Measurements from ENCODE around the gene CIART. TPM values are rescaled to one million over a fixed set of nuclear protein-coding genes. Genes with fewer than 3 reads are reported as not detected.
"Not testable (repeated sequence)": the region's sequence is repeated elsewhere in the genome, so short reads cannot be mapped to it uniquely, and the experiment has no call there.

CIART gene
- total RNA-seq, 1 experiment from 2014 or later, result 3.4 TPM

DNA sequence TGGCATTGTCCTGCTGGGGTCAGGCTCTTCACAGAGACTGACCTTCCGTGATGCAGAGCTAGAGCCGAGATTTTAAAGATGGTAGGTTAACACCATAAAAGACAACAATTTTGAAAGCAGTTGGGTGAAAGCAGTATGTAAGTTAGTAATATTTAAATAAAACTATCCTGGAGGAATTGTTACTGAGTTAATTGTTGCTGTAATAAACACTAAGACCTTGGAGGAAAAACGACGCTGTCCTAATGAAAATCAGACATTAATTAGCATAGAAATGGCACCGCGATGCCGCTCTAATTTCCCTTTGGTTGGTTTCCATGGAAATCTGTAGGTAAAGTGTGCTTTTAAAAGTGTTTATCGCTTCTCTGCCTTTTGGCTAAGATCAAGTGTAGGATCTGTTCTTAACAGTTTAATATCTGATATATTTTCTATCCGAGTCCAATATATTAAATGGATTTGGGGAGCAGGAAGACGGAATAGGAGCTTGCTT is 45.7 kb upstream of the CIART start:
- ChIA-PET CTCF (no interaction called here), POLR2A (no interaction called here)
- intact Hi-C loops (cut with micrococcal nuclease; ENCODE audit: unreplicated experiment) (no loop called here), in situ Hi-C loops (cut with HindIII; ENCODE audit: low pct_unique_long_range_greater_than_20kb, low sequenced_read_pairs) (no loop called here)
- TF ChIP-seq CTCF (IDR thresholded peaks at IDR 0.05) (no peak), POLR2AphosphoS5 (IDR thresholded peaks at IDR 0.05; ENCODE audit: low read depth, low read length) (no peak), SIN3A (IDR thresholded peaks at IDR 0.05; ENCODE audit: borderline replicate concordance, insufficient read depth, low read depth, low read length) (no peak), TCF7L2 (IDR thresholded peaks at IDR 0.05; ENCODE audit: low read depth, low read length) (no peak)
- TF ChIP-seq, protein P1, sequence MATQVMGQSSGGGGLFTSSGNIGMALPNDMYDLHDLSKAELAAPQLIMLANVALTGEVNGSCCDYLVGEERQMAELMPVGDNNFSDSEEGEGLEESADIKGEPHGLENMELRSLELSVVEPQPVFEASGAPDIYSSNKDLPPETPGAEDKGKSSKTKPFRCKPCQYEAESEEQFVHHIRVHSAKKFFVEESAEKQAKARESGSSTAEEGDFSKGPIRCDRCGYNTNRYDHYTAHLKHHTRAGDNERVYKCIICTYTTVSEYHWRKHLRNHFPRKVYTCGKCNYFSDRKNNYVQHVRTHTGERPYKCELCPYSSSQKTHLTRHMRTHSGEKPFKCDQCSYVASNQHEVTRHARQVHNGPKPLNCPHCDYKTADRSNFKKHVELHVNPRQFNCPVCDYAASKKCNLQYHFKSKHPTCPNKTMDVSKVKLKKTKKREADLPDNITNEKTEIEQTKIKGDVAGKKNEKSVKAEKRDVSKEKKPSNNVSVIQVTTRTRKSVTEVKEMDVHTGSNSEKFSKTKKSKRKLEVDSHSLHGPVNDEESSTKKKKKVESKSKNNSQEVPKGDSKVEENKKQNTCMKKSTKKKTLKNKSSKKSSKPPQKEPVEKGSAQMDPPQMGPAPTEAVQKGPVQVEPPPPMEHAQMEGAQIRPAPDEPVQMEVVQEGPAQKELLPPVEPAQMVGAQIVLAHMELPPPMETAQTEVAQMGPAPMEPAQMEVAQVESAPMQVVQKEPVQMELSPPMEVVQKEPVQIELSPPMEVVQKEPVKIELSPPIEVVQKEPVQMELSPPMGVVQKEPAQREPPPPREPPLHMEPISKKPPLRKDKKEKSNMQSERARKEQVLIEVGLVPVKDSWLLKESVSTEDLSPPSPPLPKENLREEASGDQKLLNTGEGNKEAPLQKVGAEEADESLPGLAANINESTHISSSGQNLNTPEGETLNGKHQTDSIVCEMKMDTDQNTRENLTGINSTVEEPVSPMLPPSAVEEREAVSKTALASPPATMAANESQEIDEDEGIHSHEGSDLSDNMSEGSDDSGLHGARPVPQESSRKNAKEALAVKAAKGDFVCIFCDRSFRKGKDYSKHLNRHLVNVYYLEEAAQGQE (IDR thresholded peaks at IDR 0.05; ENCODE audit: insufficient read depth in 1 of 2, low read depth in 2 of 2, low read length in 1 of 2), result no peak
- Histone ChIP-seq H3K27me3 (ENCODE audit: control insufficient read depth, insufficient read depth, low read length) (no peaks in the 10 kb centered on the region), H3K4me1 (ENCODE audit: control insufficient read depth, insufficient read depth, low read length) (peaks cover 17% of the 10 kb centered on the region), H3K36me3 (ENCODE audit: control insufficient read depth, insufficient read depth, low read length) (peaks cover 8% of the 10 kb centered on the region; the same call in 1 of the 2 replicates), H3K9me3 (ENCODE audit: control insufficient read depth, insufficient read depth, low read depth, low read length) (no peaks in the 10 kb centered on the region), H3K4me3 (ENCODE audit: low read depth in 2 of 2, low read length in 2 of 2) (peak overlapping the region; percentile 78 to 90), H3K27ac (ENCODE audit: low read length) (peak overlapping the region; percentile 92)
- no TSS peak for BruUV-seq (replicated peaks)
- DNase-seq (ENCODE audit: low read depth, low spot score) (no peak), ATAC-seq (no peak)

DNA sequence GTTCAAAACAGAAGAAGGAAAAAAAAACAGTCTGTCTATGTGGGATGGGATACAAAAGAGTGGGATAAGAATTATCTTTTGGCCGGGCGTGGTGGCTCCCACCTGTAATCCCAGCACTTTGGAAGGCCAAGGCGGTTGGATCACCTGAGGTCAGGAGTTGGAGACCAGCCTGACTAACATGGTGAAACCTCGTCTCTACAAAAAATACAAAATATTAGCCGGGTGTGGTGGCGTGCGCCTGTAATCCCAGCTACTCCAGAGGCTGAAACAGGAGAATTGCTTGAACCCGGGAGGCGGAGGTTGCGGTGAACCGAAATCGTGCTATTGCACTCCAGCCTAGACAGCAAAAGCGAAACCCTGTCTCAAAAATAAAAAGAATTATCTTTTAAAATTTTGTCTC is 45.2 kb upstream of the CIART start:
- peaks cover 17% of the 10 kb centered on the region for H3K4me1 ChIP-seq (ENCODE audit: control insufficient read depth, insufficient read depth, low read length)
- POLR2A ChIA-PET; ATAC-seq; H3K36me3 ChIP-seq (ENCODE audit: control insufficient read depth, insufficient read depth, low read length); BruUV-seq (replicated peaks); DNase-seq (ENCODE audit: low read depth, low spot score); H3K27me3 ChIP-seq (ENCODE audit: control insufficient read depth, insufficient read depth, low read length); intact Hi-C loops (cut with micrococcal nuclease; ENCODE audit: unreplicated experiment); H3K4me3 ChIP-seq (ENCODE audit: low read depth in 2 of 2, low read length in 2 of 2); H3K9me3 ChIP-seq (ENCODE audit: control insufficient read depth, insufficient read depth, low read depth, low read length); in situ Hi-C loops (cut with HindIII; ENCODE audit: low pct_unique_long_range_greater_than_20kb, low sequenced_read_pairs); CTCF ChIA-PET: not testable (repeated sequence)
- peak overlapping the region; percentile 92 for H3K27ac ChIP-seq (ENCODE audit: low read length)

DNA sequence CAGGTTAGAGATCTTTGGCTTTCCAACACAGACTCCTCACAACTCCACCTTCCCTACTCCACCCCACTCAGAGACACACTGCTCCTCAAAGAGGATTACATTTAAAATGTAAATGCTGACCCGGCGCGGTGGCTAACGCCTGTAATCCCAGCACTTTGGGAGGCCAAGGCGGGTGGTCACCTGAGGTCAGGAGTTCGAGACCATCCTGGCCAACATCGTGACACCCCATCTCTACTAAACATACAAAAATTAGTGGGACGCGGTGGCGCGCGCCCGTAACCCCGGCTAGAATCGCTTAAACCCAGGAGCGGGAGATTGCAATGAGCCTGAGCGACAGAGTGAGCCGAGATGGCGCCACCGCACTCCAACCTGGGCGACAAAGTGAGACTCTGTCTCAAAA is 44.6 kb upstream of the CIART start:
- no TSS peak for BruUV-seq (replicated peaks)
- TF ChIP-seq SIN3A (IDR thresholded peaks at IDR 0.05; ENCODE audit: borderline replicate concordance, insufficient read depth, low read depth, low read length) (no peak), TCF7L2 (IDR thresholded peaks at IDR 0.05; ENCODE audit: low read depth, low read length) (no peak), CTCF (IDR thresholded peaks at IDR 0.05) (no peak), POLR2AphosphoS5 (IDR thresholded peaks at IDR 0.05; ENCODE audit: low read depth, low read length) (no peak)
- TF ChIP-seq, protein P1 (IDR thresholded peaks at IDR 0.05; ENCODE audit: insufficient read depth in 1 of 2, low read depth in 2 of 2, low read length in 1 of 2), result no peak
- H3K27ac ChIP-seq (ENCODE audit: low read length), result no peak overlapping the region
- intact Hi-C loops (cut with micrococcal nuclease; ENCODE audit: unreplicated experiment), result no loop called here
- POLR2A ChIA-PET, result interaction anchor here (0.7 kb wide), 1 partner anchor 338 kb away, joined by 4 read pairs; the partner anchor contains the start of gene BOLA1
- no peaks in the 10 kb centered on the region for H3K9me3 ChIP-seq (ENCODE audit: control insufficient read depth, insufficient read depth, low read depth, low read length)
- DNase-seq (ENCODE audit: low read depth, low spot score), result no peak
- H3K4me3 ChIP-seq (ENCODE audit: low read depth in 2 of 2, low read length in 2 of 2), result no peak overlapping the region
- H3K27me3 ChIP-seq (ENCODE audit: control insufficient read depth, insufficient read depth, low read length), result no peaks in the 10 kb centered on the region
- no peak for ATAC-seq
- in situ Hi-C loops (cut with HindIII; ENCODE audit: low pct_unique_long_range_greater_than_20kb, low sequenced_read_pairs), result no loop called here
- H3K4me1 ChIP-seq (ENCODE audit: control insufficient read depth, insufficient read depth, low read length), result peaks cover 17% of the 10 kb centered on the region
- peaks cover 8% of the 10 kb centered on the region; the same call in 1 of the 2 replicates for H3K36me3 ChIP-seq (ENCODE audit: control insufficient read depth, insufficient read depth, low read length)
- CTCF ChIA-PET, result no interaction called here

Measured in Panc1 (cell line).